A549 (cell line): ENCODE measurements around the gene ZNF608. TPM values are rescaled to one million over a fixed set of nuclear protein-coding genes. Genes with fewer than 3 reads are reported as not detected.

Experiments used
- ATAC-seq, 2 experiments: fragments of 200-7000 bp in 1 of 2; fragments of >200 bp in 1 of 2; cut with Nextera tagmentation in 1 of 2; cut with Tn5 transposase in 1 of 2; 3 replicates each; pipeline versions ENCODE4 v1.8.0 to v1.9.1; 2018 to 2020; ENCODE audit warnings: mild to moderate bottlenecking in 1 of 2, moderate library complexity in 1 of 2
- CTCF ChIA-PET: fragments of 300-600 bp; sonication (Branson Sonifier 250); formaldehyde crosslinking; extraction: SDS; loops from one replicate; lab custom pipeline; 2021; ENCODE audit warnings: antibody characterized with exemption, inconsistent platforms; lab: Yijun Ruan, JAX
- POLR2A ChIA-PET: fragments of 350-600 bp; formaldehyde crosslinking; extraction: SDS; loops from one replicate; lab custom pipeline; 2021; ENCODE audit warnings: antibody characterized with exemption, inconsistent platforms; lab: Yijun Ruan, JAX
- DNase-seq, 2 experiments: peaks; one replicate each; pipeline versions ENCODE4 v3.0.0 to v3.0.0-alpha.2; 2011 to 2016; ENCODE audit warnings: low read depth in 1 of 2, low spot score in 1 of 2
- FAIRE-seq: peaks from 2 replicates; lab custom pipeline; 2011; peaks lifted over from hg19 to GRCh38; lab: Jason Lieb, UNC
- H3K27ac ChIP-seq, 2 experiments: fragments of >200 bp; sonication (Bioruptor Twin); formaldehyde crosslinking; 3 replicates each; pipeline ENCODE4 v1.5.1; 2016 to 2017
- H3K4me1 ChIP-seq: fragments of >200 bp; sonication (Bioruptor Twin); formaldehyde crosslinking; 3 replicates; pipeline ENCODE4 v1.6.1; 2016
- H3K4me2 ChIP-seq: fragments of >200 bp; sonication (Bioruptor Twin); formaldehyde crosslinking; 3 replicates; pipeline ENCODE4 v1.6.1; 2016
- H3K4me3 ChIP-seq: fragments of >200 bp; sonication (Bioruptor Twin); formaldehyde crosslinking; 3 replicates; pipeline ENCODE4 v1.5.1; 2016
- H3K9me3 ChIP-seq: fragments of >200 bp; sonication (Bioruptor Twin); formaldehyde crosslinking; 3 replicates; pipeline ENCODE4 v1.6.1; 2016
- BHLHE40 ChIP-seq: IDR thresholded peaks from 2 replicates; pipeline ENCODE4 v1.6.1; 2012; ENCODE audit warnings: low read depth, low read length, inconsistent platforms
- CEBPB ChIP-seq, 2 experiments: fragments of >200 bp in 1 of 2; sonication (Bioruptor Twin) in 1 of 2; formaldehyde crosslinking in 1 of 2; IDR thresholded peaks; 2 replicates each; pipeline ENCODE4 v1.6.1; 2012 to 2016
- FOSB ChIP-seq: fragments of 250-450 bp; sonication (Bioruptor Pico); IDR thresholded peaks from 2 replicates; pipeline ENCODE4 v1.5.0; 2020; ENCODE audit warnings: mild to moderate bottlenecking, moderate library complexity
- FOSL2 ChIP-seq, 2 experiments: fragments of 450-650 bp in 1 of 2; fragments of >200 bp in 1 of 2; sonication (Bioruptor Twin) in 1 of 2; formaldehyde crosslinking; IDR thresholded peaks; 2 replicates each; pipeline versions ENCODE4 v1.5.0 to v1.6.1; 2016 to 2020; ENCODE audit warnings: mild to moderate bottlenecking in 1 of 2, moderate library complexity in 1 of 2
- FOXS1 ChIP-seq: fragments of 250-450 bp; sonication (Bioruptor Pico); IDR thresholded peaks from 2 replicates; pipeline ENCODE4 v1.5.0; 2020; ENCODE audit warnings: mild to moderate bottlenecking, moderate library complexity
- HOXA7 ChIP-seq: fragments of 250-450 bp; sonication (Bioruptor Pico); IDR thresholded peaks from 2 replicates; pipeline ENCODE4 v1.5.0; 2020; ENCODE audit warnings: mild to moderate bottlenecking, moderate library complexity
- HOXB5 ChIP-seq: fragments of 250-450 bp; sonication (Bioruptor Pico); IDR thresholded peaks from 2 replicates; pipeline ENCODE4 v1.5.0; 2020; ENCODE audit warnings: mild to moderate bottlenecking, moderate library complexity
- JUN ChIP-seq, 2 experiments: fragments of >200 bp; sonication (Bioruptor Twin); formaldehyde crosslinking; IDR thresholded peaks; 2 replicates in 1 of 2; 3 replicates in 1 of 2; pipeline ENCODE4 v1.6.1; 2016 to 2017
- KDM1A ChIP-seq: fragments of 200-600 bp; sonication (generic); IDR thresholded peaks from 2 replicates; pipeline ENCODE4 v1.6.1; 2016; ENCODE audit warnings: low read depth, mild to moderate bottlenecking
- MAZ ChIP-seq: fragments of 150-350 bp; IDR thresholded peaks from 2 replicates; pipeline ENCODE4 v1.6.1; 2014; ENCODE audit warnings: antibody characterized with exemption, low read depth, low read length, borderline replicate concordance
- NFE2L2 ChIP-seq: fragments of 150-350 bp; conservative IDR thresholded peaks from 2 replicates; pipeline ENCODE4 v1.6.1; 2014; ENCODE audit warnings: low read length
- NPAS2 ChIP-seq: fragments of 250-450 bp; sonication (Bioruptor Pico); IDR thresholded peaks from 2 replicates; pipeline ENCODE4 v1.8.0; 2022; ENCODE audit warnings: mild to moderate bottlenecking, moderate library complexity, borderline replicate concordance
- RNF2 ChIP-seq: fragments of 200-600 bp; sonication (generic); IDR thresholded peaks from 2 replicates; pipeline ENCODE4 v1.6.1; 2016; ENCODE audit warnings: low read depth, mild to moderate bottlenecking, antibody characterized with exemption, moderate library complexity, borderline replicate concordance
- TFCP2L1 ChIP-seq: fragments of 250-450 bp; sonication (Bioruptor Pico); IDR thresholded peaks from 2 replicates; pipeline ENCODE4 v1.5.0; 2021; ENCODE audit warnings: mild to moderate bottlenecking
- USF2 ChIP-seq: fragments of 450-650 bp; IDR thresholded peaks from 2 replicates; pipeline ENCODE4 v1.6.1; 2014; ENCODE audit warnings: antibody characterized with exemption
- ZFP36 ChIP-seq: fragments of 450-650 bp; IDR thresholded peaks from 2 replicates; pipeline ENCODE4 v1.6.1; 2014; ENCODE audit warnings: borderline replicate concordance; ENCODE audit not compliant: partially characterized antibody
- ZSCAN20 ChIP-seq: fragments of 250-450 bp; sonication (Bioruptor Pico); IDR thresholded peaks from 2 replicates; pipeline ENCODE4 v1.8.0; 2022; ENCODE audit warnings: mild to moderate bottlenecking, moderate library complexity
- WGBS: methylation state at CpG from one replicate; pipeline ENCODE4 v1.1.6; 2017; ENCODE audit errors: missing lambda C conversion rate; 5-methylcytosine and 5-hydroxymethylcytosine counted together
- polyA plus RNA-seq, 4 experiments: library from polyadenylated mRNA; depleted of rRNA in 3 of 4; stranded (reverse); fragments of >200 nt; fragmentation: RNase III in 1 of 4; extraction: RNeasy Plus Mini Kit Qiagen cat#74134 plus additional on column Dnase treatment in 1 of 4; gene quantifications; 2 replicates in 3 of 4; 3 replicates in 1 of 4; pipeline ENCODE4 v1.2.3, GENCODE V29; 2011 to 2017
- TF ChIP-seq, protein P1 (sequence below): fragments of 250-450 bp; sonication (Bioruptor Pico); IDR thresholded peaks from 2 replicates; pipeline ENCODE4 v1.5.0; 2020; ENCODE audit warnings: low read depth, mild to moderate bottlenecking, moderate library complexity
- TF ChIP-seq, protein P2 (sequence below): IDR thresholded peaks from 2 replicates; pipeline ENCODE4 v1.6.1; 2012
- TF ChIP-seq, protein P3 (sequence below): IDR thresholded peaks from 2 replicates; pipeline ENCODE4 v1.6.1; 2012

ZNF608 gene
- polyA plus RNA-seq, 2 of the 4 experiments (the other 2 are of a cell fraction) = 0.77 to 1.8 TPM

GRCh38 chr5:124747791-124748686 lies 1.6 kb upstream of the ZNF608 start:
- TF ChIP-seq, protein P1, sequence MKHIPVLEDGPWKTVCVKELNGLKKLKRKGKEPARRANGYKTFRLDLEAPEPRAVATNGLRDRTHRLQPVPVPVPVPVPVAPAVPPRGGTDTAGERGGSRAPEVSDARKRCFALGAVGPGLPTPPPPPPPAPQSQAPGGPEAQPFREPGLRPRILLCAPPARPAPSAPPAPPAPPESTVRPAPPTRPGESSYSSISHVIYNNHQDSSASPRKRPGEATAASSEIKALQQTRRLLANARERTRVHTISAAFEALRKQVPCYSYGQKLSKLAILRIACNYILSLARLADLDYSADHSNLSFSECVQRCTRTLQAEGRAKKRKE (CRISPR knock-in tag) = no peak
- TF ChIP-seq RNF2 = peak; percentile 68; the same call in 1 of the 2 replicates
- TF ChIP-seq, all 56 proteins: peak for 1
- ChIA-PET POLR2A (interaction anchor here (0.6 to 1.6 kb wide), 18 partner anchors 10 to 1075 kb away, joined by 3 to 12 read pairs (median 5); no protein-coding TSS in a partner anchor), CTCF (interaction anchor here (0.8 kb wide), 1 partner anchor 43 kb away, joined by 3 read pairs; no protein-coding TSS in a partner anchor)
- peak overlapping the region; percentile 95 for H3K4me2 ChIP-seq
- peak; percentile 52 to 64; a peak in 4 of 6 replicates for ATAC-seq
- H3K9me3 ChIP-seq = no peaks in the 10 kb centered on the region
- H3K27ac ChIP-seq = peak overlapping the region; percentile 51 to 65
- 2% methylated on average over 17 of the region's 17 CpGs for WGBS
- no peak for FAIRE-seq
- peak; percentile 4 to 16 for DNase-seq
- peaks cover 13% of the 10 kb centered on the region for H3K4me1 ChIP-seq
- peak overlapping the region; percentile 46 for H3K4me3 ChIP-seq

DNA sequence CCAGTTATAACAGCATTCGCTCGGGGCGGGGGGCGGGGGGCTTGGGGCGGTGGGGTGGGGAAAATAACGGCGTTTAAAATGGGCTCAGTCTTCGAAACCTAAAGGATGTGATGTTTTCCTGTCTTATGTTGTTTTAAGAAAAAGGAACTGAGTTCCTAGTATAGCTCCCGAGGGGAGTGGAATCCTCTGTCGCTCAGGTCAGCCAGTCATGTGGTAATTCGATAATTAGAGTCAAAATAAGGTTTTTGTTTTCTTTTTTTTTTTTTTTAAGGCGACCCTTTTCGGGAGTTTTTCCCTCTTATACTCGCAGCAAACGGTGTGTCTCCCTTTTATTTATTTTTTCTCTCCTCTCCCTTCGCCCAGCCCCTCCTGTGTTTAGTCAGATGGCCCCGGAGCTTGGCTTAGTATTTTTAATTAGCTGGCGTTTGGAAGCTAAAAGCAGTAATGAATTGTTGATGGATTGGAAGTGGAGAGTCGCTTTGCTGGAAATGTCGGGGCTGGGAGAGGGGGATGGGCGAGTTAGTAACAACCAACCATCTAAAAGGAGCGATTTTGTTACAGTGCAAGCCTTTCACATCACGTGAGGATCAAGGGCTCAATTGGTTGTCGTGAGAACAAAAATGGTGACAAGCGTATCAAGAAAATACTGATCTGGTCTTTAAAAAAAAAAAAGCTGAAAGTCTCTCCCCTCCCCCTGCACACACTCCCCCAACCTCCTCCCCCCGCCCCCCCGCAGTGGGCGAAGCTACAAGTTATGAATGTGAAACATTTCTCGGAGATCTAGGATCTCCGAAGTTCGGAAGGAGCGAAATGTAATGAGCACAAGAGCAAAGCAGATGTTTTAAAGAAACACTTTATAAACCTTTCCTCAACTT lies 714 bp upstream of the ZNF608 start:
- ChIA-PET POLR2A (interaction anchor here (0.6 to 1.6 kb wide), 9 partner anchors 11 to 259 kb away, joined by 3 to 7 read pairs (median 5); no protein-coding TSS in a partner anchor), CTCF (no interaction called here)
- DNase-seq (peak; percentile 49 to 83), ATAC-seq (peak in 1 of 2 experiments; percentile 52; a peak in 3 of 6 replicates), FAIRE-seq (no peak)
- WGBS = 1% methylated on average over 30 of the region's 32 CpGs
- Histone ChIP-seq H3K4me1 (peaks cover 22% of the 10 kb centered on the region), H3K4me3 (peak overlapping the region; percentile 46), H3K9me3 (no peaks in the 10 kb centered on the region), H3K27ac (peak overlapping the region; percentile 51 to 65), H3K4me2 (peak overlapping the region; percentile 95)
- TF ChIP-seq, protein P1 (CRISPR knock-in tag) = no peak
- TF ChIP-seq USF2 = peak; percentile 76
- TF ChIP-seq FOXS1 = no peak
- no peak for TF ChIP-seq ZFP36
- 0 out of 2 replicates have a peak, but pooled peaks have one; percentile 82 for TF ChIP-seq RNF2
- TF ChIP-seq CEBPB (IDR thresholded peaks at IDR 0.05) = no peak
- no peak for TF ChIP-seq FOSB (CRISPR knock-in tag)
- 0 out of 2 replicates have a peak, but pooled peaks have one; percentile 44 for TF ChIP-seq BHLHE40
- TF ChIP-seq HOXB5 = no peak
- no peak for TF ChIP-seq FOSL2 (IDR thresholded peaks at IDR 0.05)
- TF ChIP-seq FOSL2 (CRISPR knock-in tag; IDR thresholded peaks at IDR 0.05) = 0 out of 2 replicates have a peak, but pooled peaks have one; percentile 3
- TF ChIP-seq NPAS2 (CRISPR knock-in tag) = no peak
- TF ChIP-seq ZSCAN20 (CRISPR knock-in tag) = no peak
- TF ChIP-seq, protein P2, sequence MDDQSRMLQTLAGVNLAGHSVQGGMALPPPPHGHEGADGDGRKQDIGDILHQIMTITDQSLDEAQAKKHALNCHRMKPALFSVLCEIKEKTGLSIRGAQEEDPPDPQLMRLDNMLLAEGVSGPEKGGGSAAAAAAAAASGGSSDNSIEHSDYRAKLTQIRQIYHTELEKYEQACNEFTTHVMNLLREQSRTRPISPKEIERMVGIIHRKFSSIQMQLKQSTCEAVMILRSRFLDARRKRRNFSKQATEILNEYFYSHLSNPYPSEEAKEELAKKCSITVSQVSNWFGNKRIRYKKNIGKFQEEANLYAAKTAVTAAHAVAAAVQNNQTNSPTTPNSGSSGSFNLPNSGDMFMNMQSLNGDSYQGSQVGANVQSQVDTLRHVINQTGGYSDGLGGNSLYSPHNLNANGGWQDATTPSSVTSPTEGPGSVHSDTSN = no peak
- 0 out of 5 replicates have a peak, but pooled peaks of 1 of the 2 experiments have one; percentile 10 for TF ChIP-seq JUN (IDR thresholded peaks at IDR 0.05)
- TF ChIP-seq, protein P3, sequence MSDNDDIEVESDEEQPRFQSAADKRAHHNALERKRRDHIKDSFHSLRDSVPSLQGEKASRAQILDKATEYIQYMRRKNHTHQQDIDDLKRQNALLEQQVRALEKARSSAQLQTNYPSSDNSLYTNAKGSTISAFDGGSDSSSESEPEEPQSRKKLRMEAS = peak; percentile 49
- TF ChIP-seq HOXA7 = no peak
- no peak for TF ChIP-seq MAZ
- TF ChIP-seq NFE2L2 = no peak
- TF ChIP-seq KDM1A = no peak
- no peak for TF ChIP-seq TFCP2L1 (CRISPR knock-in tag)
